Ishikawa (cell line): Measurements from ENCODE around the gene TCP1.
A peak's percentile ranks its signal among the peaks of the same experiment; 100 is the strongest.

Source experiments
- CEBPB ChIP-seq: IDR thresholded peaks from 2 replicates; pipeline ENCODE4 v1.6.1; 2012
- CREB1 ChIP-seq: IDR thresholded peaks from 2 replicates; pipeline ENCODE4 v1.6.1; 2012; ENCODE audit warnings: low read depth
- EGR1 ChIP-seq: IDR thresholded peaks from 2 replicates; pipeline ENCODE4 v1.6.1; 2012
- EP300 ChIP-seq: IDR thresholded peaks from 2 replicates; pipeline ENCODE4 v1.6.1; 2012; ENCODE audit warnings: borderline replicate concordance
- FOXM1 ChIP-seq: IDR thresholded peaks from 2 replicates; pipeline ENCODE4 v1.6.1; 2012; ENCODE audit warnings: low read depth, borderline replicate concordance
- NFIC ChIP-seq: IDR thresholded peaks from 2 replicates; pipeline ENCODE4 v1.6.1; 2012
- RAD21 ChIP-seq: IDR thresholded peaks from 2 replicates; pipeline ENCODE4 v1.6.1; 2012; ENCODE audit warnings: low read depth
- TAF1 ChIP-seq: IDR thresholded peaks from 2 replicates; pipeline ENCODE4 v1.6.1; 2012; ENCODE audit warnings: low read depth, mild to moderate bottlenecking
- TCF12 ChIP-seq: IDR thresholded peaks from 2 replicates; pipeline ENCODE4 v1.6.1; 2012; ENCODE audit warnings: low read depth
- TEAD4 ChIP-seq: IDR thresholded peaks from 2 replicates; pipeline ENCODE4 v1.6.1; 2012
- YY1 ChIP-seq: IDR thresholded peaks from 2 replicates; pipeline ENCODE4 v1.6.1; 2012; ENCODE audit warnings: low read depth
- ZBTB7A ChIP-seq: IDR thresholded peaks from 2 replicates; pipeline ENCODE4 v1.6.1; 2012; ENCODE audit warnings: low read depth
- TF ChIP-seq, protein P1 (sequence below): IDR thresholded peaks from 2 replicates; pipeline ENCODE4 v1.6.1; 2012
- TF ChIP-seq, protein P2 (sequence below): IDR thresholded peaks from 2 replicates; pipeline ENCODE4 v1.6.1; 2012; ENCODE audit warnings: low read depth, mild to moderate bottlenecking
- TF ChIP-seq, protein P3 (sequence below): IDR thresholded peaks from 2 replicates; pipeline ENCODE4 v1.6.1; 2012

Gene TCP1

GRCh38 chr6:159790956-159791598, 1.7 kb upstream of the TCP1 start:
- no peak for TF ChIP-seq EP300
- no peak for TF ChIP-seq RAD21
- no peak for TF ChIP-seq FOXM1
- TF ChIP-seq, protein P1, sequence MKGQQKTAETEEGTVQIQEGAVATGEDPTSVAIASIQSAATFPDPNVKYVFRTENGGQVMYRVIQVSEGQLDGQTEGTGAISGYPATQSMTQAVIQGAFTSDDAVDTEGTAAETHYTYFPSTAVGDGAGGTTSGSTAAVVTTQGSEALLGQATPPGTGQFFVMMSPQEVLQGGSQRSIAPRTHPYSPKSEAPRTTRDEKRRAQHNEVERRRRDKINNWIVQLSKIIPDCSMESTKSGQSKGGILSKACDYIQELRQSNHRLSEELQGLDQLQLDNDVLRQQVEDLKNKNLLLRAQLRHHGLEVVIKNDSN = no peak
- TF ChIP-seq, protein P2, sequence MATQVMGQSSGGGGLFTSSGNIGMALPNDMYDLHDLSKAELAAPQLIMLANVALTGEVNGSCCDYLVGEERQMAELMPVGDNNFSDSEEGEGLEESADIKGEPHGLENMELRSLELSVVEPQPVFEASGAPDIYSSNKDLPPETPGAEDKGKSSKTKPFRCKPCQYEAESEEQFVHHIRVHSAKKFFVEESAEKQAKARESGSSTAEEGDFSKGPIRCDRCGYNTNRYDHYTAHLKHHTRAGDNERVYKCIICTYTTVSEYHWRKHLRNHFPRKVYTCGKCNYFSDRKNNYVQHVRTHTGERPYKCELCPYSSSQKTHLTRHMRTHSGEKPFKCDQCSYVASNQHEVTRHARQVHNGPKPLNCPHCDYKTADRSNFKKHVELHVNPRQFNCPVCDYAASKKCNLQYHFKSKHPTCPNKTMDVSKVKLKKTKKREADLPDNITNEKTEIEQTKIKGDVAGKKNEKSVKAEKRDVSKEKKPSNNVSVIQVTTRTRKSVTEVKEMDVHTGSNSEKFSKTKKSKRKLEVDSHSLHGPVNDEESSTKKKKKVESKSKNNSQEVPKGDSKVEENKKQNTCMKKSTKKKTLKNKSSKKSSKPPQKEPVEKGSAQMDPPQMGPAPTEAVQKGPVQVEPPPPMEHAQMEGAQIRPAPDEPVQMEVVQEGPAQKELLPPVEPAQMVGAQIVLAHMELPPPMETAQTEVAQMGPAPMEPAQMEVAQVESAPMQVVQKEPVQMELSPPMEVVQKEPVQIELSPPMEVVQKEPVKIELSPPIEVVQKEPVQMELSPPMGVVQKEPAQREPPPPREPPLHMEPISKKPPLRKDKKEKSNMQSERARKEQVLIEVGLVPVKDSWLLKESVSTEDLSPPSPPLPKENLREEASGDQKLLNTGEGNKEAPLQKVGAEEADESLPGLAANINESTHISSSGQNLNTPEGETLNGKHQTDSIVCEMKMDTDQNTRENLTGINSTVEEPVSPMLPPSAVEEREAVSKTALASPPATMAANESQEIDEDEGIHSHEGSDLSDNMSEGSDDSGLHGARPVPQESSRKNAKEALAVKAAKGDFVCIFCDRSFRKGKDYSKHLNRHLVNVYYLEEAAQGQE = no peak
- no peak for TF ChIP-seq CEBPB
- TF ChIP-seq, protein P3, sequence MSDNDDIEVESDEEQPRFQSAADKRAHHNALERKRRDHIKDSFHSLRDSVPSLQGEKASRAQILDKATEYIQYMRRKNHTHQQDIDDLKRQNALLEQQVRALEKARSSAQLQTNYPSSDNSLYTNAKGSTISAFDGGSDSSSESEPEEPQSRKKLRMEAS = no peak
- TF ChIP-seq YY1 = no peak
- TF ChIP-seq NFIC = no peak
- TF ChIP-seq CREB1 = no peak
- TF ChIP-seq ZBTB7A = no peak

DNA sequence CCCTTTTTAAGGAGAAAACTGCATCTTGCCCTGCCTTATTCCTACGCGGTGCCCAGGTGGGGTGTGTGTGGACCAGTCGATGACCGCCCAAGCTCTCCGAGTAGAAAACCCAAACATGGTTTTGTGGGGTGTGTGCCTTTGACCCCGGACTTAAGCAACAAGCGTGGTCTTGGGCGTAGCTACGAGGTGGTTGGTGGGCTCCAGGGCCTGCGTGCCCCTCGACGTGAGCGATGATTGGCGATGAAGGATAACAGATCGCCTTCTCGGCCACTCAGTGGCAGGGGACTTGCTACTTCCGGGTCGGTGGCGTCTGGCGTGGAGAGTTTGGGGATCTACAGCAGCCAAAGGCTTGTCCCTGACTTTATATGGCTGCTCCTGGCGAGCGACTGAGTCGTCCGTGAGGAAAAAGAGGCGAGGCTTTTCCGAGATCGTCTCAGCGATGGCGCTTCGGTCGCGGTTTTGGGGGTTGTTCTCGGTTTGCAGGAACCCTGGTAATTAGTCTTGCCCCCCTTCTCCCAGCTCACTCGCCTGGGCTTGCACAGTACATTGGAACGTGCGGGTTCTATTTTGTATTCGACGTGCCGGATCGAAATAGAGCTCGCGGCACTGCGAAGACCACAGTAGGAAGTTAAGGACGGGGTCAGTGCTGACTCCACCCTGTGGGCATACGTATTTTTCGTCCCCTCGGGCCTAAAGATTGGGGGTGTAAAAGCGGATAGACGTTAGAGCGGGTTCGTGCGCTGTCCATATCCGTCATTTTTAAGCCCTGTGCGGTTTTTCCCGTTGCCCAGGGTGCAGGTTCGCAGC, 950 bp upstream of the TCP1 start, which contains the start of gene MRPL18:
Gene MRPL18, plus strand, starts transcription at position 319 of the 807 bp plus-strand sequence. Its CDS starts 121 bp downstream, at position 440.
- TF ChIP-seq FOXM1 (no peak), EP300 (no peak), CEBPB (peak; percentile 62), NFIC (no peak), EGR1 (no peak), YY1 (peak; percentile 80), TAF1 (peak; percentile 66), TEAD4 (no peak)
- TF ChIP-seq, protein P2 = no peak
- TF ChIP-seq, protein P3 = peak; percentile 7

DNA sequence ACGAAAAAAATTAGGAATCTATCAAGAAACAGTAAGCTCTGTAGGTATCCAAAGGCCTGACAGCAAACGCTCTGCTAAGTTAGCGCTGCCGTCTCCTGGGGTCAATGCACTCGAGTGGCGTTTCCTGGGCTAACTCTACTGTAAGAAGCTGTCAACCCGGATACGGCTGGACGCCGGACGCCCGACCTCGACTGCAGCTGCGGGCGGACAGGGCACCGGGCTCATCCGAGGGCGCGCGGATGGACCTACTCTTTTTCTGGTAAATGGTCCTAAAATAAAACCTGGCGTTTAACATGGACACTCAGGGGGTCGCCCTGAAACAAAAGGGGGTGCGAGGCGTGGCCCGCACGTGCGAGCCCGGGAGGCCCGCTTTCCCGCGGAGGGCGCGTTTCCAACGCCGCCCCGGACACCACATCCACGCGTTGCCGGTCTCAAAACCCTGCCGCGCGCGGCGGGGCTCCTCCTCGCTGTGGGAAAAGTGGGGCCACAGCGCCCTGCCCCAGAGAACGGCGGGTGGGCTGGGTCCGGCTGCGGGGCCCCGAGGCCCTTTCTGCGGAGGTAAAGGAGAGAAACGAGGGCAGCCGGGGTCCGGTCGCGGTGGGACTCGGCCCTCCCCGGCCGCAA, 537 bp downstream of the TCP1 start:
- no peak for TF ChIP-seq CEBPB
- TF ChIP-seq RAD21 = no peak
- no peak for TF ChIP-seq EGR1
- no peak; the same call in 1 of the 2 replicates for TF ChIP-seq TAF1
- no peak for TF ChIP-seq TCF12
- TF ChIP-seq, protein P2 = no peak
- TF ChIP-seq NFIC = no peak
- no peak for TF ChIP-seq TEAD4
- no peak for TF ChIP-seq EP300
- no peak for TF ChIP-seq YY1
- no peak for TF ChIP-seq ZBTB7A

GRCh38 chr6:159788276-159788675, 1.1 kb downstream of the TCP1 start:
- no peak for TF ChIP-seq NFIC
- TF ChIP-seq, protein P1 = no peak
- no peak for TF ChIP-seq EP300
- no peak for TF ChIP-seq TEAD4
- no peak for TF ChIP-seq TCF12
